Sigmoid colon (tissue), 4 donors: Measurements from ENCODE around the gene PPIL6.

Experiments
- CTCF ChIP-seq, 4 experiments: fragments of 450-650 bp in 3 of 4; fragments of 200-600 bp in 1 of 4; IDR thresholded peaks; one replicate each; pipeline ENCODE4 v1.5.1; 2016 to 2019; ENCODE audit warnings: antibody characterized with exemption in 4 of 4, mild to moderate bottlenecking in 3 of 4, moderate library complexity in 2 of 4
- POLR2AphosphoS5 ChIP-seq, 4 donors: sonication (generic); formaldehyde crosslinking; IDR thresholded peaks; one replicate each; pipeline ENCODE4 v1.6.1; 2017; ENCODE audit warnings: antibody characterized with exemption in 4 of 4

GRCh38 chr6:109379711-109380110, 60.7 kb downstream of the PPIL6 start:
- no peak for TF ChIP-seq CTCF (IDR thresholded peaks at IDR 0.05)
- no peak for TF ChIP-seq POLR2AphosphoS5 (IDR thresholded peaks at IDR 0.05)
